WTC11 (cell line): Measurements from ENCODE around the gene SYCN.

Experiments used
- ELF4 ChIP-seq: sonication (generic); formaldehyde crosslinking; IDR thresholded peaks from 2 replicates; pipeline ENCODE4 v1.8.1; 2022; ENCODE audit warnings: low read depth, mild to moderate bottlenecking, moderate library complexity, missing genetic modification reagents
- TEAD4 ChIP-seq: sonication (generic); formaldehyde crosslinking; IDR thresholded peaks from 2 replicates; pipeline ENCODE4 v1.8.0; 2022; ENCODE audit warnings: mild to moderate bottlenecking, missing genetic modification reagents
- ZNF512 ChIP-seq: sonication (generic); formaldehyde crosslinking; IDR thresholded peaks from 2 replicates; pipeline ENCODE4 v1.8.1; 2022; ENCODE audit warnings: missing genetic modification reagents, borderline replicate concordance
- TF ChIP-seq, protein P1 (sequence below): fragments of 200-600 bp; IDR thresholded peaks from 2 replicates; pipeline ENCODE4 v1.8.0; 2022; ENCODE audit warnings: antibody characterized with exemption
- TF ChIP-seq, protein P2 (sequence below): sonication (generic); formaldehyde crosslinking; IDR thresholded peaks from 2 replicates; pipeline ENCODE4 v1.8.1; 2023; ENCODE audit warnings: mild to moderate bottlenecking, missing genetic modification reagents, moderate library complexity

DNA sequence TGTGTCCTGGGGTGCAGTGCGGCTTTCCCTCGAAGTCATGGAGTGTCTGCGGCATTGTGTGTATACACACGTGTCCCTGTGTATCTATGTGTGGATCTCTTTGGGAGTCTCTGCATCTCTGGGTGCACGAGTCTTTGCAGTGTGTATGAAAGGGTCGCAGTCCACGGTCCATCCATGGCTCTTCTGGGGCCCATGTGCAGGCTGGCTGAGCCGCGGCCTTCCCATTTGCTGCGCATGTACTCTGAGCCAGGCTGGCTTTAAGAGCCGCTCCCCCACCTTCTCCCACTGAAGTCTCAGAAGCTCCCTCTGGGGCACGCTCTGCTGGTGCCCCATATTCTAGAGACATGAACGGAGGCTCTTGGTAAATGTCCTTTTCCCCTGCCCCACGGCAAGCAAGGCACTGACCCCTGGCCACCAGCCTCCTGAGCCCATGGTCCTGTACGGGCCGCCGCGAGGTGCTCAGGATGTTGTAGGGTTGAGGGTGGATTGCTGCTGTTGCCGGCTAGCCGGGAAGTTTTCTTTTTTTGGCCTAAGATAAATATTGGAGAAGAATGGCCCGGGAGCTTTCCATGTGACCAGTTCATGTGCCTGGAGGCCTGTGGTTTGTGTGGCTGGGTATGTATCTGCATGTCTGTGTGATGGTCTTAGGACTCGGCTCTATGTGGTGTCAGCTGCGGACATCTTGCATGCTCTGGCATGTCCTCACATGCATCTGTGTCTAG lies 46.6 kb downstream of the SYCN start:
- no peak for TF ChIP-seq TEAD4
- TF ChIP-seq, protein P1, sequence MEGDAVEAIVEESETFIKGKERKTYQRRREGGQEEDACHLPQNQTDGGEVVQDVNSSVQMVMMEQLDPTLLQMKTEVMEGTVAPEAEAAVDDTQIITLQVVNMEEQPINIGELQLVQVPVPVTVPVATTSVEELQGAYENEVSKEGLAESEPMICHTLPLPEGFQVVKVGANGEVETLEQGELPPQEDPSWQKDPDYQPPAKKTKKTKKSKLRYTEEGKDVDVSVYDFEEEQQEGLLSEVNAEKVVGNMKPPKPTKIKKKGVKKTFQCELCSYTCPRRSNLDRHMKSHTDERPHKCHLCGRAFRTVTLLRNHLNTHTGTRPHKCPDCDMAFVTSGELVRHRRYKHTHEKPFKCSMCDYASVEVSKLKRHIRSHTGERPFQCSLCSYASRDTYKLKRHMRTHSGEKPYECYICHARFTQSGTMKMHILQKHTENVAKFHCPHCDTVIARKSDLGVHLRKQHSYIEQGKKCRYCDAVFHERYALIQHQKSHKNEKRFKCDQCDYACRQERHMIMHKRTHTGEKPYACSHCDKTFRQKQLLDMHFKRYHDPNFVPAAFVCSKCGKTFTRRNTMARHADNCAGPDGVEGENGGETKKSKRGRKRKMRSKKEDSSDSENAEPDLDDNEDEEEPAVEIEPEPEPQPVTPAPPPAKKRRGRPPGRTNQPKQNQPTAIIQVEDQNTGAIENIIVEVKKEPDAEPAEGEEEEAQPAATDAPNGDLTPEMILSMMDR, result no peak
- TF ChIP-seq, protein P2, sequence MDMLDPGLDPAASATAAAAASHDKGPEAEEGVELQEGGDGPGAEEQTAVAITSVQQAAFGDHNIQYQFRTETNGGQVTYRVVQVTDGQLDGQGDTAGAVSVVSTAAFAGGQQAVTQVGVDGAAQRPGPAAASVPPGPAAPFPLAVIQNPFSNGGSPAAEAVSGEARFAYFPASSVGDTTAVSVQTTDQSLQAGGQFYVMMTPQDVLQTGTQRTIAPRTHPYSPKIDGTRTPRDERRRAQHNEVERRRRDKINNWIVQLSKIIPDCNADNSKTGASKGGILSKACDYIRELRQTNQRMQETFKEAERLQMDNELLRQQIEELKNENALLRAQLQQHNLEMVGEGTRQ, result no peak
- no peak for TF ChIP-seq ZNF512 (CRISPR knock-in tag)
- TF ChIP-seq ELF4, result no peak
